AML-193 (cell line): ENCODE measurements around the gene GPA33.

Experiments used
- DNase-seq, 2 experiments: peaks; one replicate each; lab custom pipeline; 2025; lab: John Stamatoyannopoulos, UW

The GPA33 gene

DNA sequence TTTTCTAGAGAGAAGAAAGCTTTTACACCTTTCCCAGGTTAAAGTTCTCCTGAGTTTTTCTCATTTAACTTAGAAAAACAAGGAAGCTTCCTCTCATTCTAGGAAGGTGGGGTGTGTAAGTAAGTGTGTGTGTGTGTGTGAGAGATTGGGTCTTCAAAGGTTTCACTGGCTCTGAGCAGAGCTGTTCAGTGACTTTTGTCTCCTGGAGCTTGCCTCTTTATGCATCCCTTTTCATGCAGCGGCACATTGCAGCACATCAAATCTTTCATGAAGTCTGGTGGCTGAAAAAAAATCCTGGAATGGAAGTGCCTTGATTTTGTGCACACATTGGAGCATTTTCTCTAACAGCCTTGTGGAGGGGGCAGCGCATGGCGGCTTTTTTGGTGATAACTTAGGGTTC, 3.4 kb downstream of the GPA33 start:
- DNase-seq, result no peak

DNA sequence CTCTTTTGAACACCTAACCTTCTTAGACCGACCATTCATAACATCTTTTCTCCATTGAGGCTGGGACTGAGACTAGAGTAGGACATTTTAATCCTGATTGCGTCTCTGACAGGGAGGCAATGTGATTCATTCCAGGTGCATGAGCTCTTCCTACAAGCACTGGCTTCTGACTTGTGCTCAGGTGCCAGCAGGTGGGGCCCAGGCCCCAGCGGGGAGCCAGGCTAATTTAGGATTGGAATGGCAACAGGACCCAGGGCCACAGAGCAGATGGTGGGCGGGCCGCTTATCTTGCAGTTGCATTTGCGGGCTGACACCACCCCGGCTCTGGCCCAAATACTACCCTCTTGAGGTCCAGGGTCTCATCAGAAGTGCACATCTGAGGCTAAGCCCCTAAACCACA, 4.1 kb downstream of the GPA33 start:
- DNase-seq, result no peak

DNA sequence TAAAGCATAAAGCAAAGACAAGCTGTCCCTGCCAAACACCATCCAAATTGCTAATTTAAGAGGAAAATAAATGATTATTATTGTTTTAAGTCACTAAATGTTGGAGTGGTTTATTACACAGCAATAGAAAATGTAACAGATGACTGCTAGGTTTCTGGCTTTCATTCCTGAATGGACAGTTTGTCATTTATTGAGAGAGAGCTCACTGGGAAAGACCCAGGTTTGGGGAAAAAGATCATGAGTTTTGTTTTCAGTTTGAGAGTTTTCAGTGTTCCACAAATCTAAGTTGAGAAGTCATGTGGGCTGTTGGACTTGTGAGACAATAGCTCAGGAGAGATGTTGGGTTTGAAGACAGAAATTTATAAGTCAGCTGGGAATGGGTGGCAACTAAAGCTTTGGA, 5.4 kb downstream of the GPA33 start:
- no peak for DNase-seq

DNA sequence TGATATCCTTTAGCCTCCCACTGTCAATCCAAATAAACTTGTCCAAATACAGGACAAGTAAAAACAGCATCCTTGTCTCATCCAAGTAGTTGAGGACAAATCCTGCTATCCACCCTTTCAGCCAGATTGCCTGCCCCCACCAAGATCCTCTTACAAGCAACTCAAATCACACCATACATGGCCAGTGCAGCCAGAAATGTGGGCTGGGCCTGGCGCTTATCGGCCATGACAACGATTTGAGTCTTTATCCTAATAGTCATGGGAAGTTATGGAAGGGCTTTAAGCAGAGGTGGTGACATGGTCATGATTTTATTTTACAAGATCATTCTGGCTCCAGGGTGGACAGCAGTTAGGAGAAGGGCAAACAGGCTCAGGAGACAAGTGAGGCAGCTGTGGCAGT, 6.3 kb downstream of the GPA33 start:
- no peak for DNase-seq

DNA sequence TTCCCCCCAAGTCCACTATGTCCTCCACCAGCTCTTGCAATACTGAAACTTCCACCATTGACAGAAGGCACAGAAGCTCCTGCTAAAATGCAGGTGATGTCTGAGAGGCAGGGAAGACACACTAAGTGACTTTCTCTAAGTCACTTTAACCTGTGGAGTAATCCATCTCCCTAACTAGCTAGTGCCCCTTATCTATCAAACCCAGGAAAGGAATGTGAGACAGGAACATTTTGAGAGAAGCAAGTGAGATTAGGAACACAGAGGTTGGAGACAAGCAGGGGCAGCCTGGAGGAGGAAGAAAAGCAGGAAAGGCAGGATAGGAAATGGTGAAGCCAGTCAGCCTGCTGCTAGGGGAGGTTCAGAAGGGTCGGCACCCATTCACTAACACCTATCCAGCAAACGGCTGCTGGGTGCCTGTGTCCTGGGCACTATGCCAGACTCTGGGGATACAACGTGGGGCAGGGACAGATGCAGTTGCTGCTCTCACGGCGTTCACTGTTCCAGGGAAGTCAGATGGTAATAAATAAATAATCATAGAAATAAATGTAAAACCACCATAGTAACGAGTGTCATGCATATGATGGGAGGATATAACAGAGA, 7.0 kb downstream of the GPA33 start:
- DNase-seq, result no peak

DNA sequence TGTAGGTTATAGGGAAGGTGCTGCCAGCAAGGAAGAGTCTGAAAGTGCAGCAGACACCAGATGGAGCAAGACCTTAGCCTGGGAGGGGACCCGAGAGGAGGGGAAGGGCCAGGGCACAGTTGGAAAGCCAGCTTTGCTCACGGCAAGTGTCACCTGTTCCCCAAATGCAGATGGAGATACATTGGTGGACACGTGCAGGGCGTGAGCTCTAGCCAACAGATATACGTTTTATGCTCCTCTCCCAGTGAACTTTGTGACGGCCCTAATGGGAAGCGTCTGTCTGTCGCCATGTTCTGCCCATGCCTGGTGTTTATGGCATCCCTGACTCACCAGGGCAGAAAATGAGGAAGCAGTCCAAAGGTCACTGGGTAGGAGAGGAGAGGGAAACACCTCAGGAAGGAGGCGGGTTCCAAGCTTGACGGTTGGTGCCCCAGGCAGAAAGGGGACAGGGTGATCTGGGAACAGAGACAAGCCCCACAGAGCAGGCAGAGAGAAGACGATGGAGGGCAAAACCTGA, 7.6 kb downstream of the GPA33 start:
- DNase-seq, result no peak

DNA sequence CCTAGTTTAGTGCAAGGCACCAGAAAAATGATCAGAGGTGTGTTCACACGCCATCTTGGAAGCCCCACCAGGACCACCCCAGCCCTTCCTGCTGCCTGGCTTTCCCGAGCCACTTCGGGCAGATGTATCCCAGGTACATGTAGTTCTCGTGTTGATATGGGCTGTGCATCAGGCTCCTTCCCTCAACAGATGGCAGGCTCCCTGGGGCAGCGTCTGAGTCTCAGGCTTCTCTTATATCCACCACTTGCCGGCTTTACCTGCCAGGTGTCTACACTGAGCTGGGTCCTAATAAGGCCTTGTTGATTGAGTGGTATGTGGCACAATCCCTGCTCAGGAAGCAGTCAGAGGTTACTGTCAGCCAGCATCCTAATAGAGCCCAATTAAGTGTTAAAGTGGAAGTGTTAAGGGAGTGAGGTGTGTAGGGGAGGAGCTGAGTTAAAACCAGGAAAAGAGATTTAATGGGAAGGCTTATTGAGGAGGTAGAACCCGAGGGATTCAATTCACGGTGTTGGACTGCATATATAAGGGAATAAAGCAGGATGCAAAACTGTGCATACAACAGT, 8.5 kb downstream of the GPA33 start:
- DNase-seq, result no peak

DNA sequence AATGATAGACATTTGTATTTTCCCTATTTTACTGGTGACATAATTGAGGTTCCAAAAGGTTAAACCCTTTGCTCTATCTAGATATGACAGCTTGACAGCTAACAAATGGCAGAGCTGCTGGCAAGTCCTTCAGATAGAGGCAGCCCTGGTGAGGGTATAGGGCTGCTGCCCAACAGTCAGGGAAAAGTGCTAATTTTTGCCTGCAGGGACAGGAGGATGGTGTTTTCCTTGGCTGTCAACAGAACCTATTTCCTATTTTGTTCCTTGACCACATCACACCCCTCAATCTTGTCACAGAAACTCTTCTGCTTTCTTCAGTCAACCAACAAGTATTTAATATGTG, 12.3 kb downstream of the GPA33 start:
- no peak for DNase-seq

DNA sequence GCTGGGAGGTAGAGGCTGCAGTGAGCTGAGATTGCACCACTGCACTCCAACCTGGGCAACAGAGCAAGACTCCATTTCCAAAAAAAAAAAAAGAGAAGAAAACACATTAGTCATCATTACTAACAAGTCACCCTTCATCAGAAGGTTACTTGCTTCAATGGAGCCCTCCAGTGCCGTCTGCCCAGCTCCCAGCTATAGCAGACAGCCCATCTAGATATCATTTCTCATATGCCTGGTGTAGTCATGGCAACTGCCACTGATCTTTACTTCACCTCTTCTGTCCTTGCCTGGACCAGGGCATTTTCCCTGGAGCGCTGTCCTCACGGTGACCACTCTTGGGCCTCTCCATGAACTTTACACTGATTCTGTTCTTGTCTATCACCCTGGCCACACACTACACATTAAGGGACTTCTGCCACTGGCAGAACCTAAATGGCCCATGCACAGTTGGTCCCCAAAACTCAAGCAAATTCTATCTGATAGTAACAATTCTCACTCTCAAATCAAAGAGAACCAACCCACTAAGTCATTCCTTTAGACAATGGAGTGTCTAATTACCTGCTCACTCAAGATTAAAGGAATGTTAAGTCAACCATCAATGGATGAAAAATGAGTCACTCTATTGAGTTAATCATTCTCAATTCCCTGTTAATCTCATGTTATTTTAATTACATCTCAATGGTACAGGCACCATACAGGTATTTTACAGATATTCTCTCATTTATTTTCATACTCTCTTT, 12.9 kb downstream of the GPA33 start:
- DNase-seq, result no peak

DNA sequence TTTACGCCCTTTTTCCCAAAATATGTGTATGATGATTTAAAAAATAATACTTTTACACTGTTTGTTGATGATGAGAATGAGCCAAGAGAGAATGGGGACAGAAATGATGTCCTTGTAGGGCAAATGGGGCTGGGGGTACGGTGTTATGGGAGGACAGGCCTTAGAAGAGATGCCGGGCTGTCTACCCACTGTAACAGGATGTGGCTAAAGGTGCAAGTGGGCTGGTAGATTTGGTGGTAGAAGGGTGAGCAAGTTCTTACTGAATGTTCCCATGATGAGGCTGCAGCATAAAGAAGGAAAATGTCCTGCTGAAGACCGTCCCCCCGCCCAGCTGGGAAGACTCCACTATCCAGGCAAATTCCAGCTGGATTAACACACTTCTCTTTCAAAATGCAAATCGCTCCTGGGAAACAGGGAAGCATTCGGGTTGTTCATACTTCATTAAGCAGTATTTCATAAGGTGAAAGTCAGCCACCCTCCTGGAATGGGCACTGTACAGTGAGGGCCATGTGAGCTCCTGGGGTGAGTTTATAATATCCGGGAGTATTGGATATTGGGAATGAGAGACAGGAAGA, 14.0 kb downstream of the GPA33 start:
- no peak for DNase-seq

DNA sequence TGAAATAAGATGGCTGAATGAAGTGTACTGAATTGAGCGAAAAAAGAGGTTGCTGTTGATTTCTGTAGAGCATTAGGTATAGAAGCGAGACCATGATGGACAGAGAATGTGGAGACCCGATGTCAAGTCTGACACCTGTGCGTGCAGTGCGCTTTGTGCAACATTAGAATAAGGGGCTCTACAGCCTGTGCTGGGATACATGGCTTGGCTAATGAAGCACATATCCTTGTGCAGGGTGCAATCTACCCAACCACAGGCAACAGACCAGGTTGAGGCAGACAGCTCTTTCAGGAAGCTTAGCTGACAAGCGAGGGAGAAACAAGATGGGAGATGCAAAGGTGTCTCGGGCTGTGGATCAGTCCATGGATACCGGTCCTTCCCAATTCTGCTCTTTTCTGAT, 18.9 kb downstream of the GPA33 start:
- no peak for DNase-seq

DNA sequence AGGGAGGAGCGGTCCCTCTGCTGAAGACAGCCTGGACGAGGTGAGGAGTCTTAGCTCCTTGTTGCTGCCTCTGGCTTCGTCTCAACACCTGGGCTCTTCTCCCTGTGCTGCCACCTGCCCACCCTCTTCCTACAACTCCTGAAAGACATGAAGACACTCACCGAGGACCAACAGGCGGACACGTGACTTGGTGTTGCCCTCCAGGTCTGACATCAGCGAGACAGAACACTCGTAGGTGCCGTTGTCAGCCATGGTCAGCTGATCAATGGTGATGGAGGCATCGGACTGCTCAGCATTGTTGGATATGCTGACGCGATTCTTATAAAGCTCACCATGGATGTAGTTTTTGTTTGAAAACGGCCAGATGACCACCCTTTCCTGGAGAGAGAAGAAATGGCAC, 21.4 kb downstream of the GPA33 start:
- DNase-seq, result no peak

DNA sequence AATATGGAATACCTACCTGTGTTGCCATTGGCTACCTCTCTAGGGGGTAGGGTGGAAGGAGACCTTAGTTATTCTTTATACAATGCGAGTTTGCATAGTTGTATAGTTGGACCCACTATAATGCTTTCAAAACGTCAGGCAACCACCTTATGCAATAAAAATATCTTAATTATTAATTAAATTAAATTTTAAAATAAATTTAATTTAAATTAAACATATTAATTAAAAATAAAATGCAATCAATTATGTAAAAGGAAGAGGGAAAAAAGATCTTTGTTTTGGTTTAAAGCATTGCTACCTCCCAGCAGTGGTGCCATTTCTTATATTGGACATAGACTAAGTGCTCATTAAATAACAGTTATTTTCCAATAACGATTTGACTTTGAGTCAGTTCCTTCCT, 22.3 kb downstream of the GPA33 start:
- no peak for DNase-seq

DNA sequence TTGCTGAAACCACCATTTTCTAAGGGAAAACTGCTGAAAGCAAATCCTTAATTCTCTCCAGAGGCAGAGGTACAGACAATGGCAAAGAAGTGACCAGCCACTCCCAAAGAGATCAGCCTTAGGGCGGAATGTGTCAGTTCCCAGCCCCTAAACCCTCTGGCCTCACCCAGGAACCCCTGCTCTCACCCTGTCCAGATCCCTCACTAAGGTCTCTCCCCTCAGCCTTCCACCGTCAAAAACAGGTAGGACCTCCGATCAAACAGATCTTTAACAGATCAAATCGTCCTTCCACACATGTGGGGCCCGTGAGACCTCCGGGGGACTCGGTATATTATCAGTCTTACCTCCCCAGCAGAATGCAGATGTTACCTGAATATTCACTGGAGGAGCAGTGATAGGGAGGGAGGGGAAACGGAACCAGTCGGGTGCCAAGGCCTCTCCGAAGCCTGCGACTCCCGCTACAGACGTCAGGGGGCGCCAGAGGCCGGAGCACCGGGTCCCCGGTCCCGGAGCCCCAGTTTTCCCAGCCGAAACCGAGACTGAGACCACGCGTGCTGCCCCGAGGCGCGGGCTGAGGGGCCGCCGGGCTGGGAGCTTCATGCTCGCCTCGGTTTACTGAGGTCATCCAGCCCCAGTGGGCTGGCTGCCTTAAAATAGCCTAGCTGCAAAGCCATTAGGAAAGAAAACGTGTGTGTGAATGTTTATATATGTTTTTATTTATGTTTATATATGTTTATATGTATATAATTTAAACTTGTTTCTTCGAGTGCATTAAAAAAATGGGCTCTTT, 23.6 kb downstream of the GPA33 start:
- DNase-seq, result peak; percentile 40 to 58

DNA sequence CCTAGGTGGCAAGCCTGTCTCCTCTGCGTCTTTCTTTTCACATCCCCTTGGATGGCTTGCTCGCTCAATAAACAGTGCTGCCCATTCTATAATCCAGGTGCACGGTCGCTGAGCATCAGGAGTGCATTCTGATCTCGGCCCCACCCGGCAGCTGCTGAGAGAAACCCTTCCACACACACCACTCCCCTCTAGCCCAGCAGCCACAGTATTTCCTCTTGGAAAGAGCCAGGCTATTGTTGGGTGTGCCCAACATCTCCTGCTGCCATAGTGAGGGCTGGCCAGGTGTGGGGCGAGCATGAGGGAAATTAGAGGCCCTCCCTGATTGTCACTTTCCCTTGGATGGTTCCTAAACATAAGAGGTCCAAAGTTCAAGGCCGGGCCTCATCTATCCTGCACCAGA, 24.7 kb downstream of the GPA33 start:
- no peak for DNase-seq

DNA sequence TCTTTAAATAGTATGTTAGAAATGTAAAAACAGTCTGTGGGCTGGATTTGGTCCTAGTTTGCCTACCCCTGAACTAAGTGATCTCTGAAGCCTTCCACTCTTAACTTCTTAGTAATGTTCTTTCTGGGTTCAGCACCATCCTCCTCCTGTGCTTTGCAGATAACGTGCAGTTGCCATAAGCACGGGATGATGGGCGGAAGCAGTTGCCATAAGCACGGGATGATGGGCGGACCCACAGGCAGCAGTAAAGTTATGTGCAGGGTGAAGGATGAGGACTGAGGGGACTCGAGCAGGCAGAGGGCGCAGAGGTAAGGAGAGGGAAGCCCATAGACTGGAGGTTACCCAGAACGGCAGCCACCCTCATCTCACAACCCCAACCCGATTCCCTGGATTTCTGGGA, 25.6 kb downstream of the GPA33 start:
- no peak for DNase-seq

DNA sequence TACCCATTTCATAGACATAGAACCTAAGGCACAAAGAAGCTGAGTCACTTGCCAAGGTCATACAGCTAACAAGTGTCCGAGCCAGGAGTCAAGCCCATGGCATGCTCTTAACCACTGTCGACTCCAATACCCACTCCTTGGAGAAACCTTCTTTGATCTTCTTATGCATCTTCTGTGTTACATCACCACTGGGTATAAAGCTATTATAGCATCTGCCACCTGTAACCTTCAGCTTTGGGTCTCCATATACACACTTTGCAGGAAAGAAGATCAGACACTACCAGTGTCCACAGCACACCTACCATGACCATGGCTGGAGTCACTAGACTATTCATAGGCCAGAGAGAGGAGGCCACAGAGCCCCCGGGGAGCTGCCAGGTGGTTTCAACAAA, 29.1 kb downstream of the GPA33 start:
- DNase-seq, result no peak

DNA sequence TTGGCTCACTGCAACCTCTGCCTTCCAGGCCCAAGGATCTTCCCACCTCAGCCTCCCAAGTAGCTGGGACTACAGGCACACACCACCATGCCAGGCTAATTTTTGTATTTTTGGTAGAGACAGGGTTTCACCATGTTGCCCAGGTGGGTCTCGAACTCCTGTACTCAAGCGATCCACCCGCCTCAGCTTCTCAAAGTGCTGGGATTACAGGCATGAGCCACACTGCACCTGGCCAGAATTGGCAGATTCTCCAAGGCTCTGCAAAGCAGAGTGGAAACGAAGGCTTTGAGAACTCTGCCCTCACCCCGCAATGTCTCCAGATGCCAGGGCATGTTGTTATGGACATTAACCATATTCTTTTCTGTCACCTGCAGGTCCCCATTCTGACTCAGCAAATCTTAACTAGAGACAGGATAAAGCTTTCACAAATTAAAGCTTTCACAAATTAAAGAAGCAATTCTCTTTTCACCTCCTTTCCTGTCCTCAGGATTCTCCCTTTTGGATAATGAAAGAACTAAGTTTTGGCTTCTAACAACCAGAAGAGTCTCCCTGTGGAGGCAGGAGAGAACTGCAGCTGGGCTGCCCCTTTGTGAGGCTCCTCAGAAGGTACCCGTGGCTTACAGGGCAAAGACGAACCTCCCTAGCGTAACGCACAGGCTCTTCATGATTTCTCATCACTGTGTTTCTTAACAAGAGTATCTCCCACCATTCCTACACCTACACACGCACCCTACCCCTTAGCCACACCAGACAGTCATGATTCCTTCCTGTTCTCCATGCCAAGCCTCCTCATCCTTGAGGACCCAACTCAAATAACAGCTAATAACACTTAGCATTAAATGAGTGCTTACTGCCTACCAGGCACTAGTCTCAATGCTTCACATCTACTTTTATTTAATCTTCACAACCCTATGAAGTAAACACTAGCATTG, 29.8 kb downstream of the GPA33 start:
- no peak for DNase-seq

DNA sequence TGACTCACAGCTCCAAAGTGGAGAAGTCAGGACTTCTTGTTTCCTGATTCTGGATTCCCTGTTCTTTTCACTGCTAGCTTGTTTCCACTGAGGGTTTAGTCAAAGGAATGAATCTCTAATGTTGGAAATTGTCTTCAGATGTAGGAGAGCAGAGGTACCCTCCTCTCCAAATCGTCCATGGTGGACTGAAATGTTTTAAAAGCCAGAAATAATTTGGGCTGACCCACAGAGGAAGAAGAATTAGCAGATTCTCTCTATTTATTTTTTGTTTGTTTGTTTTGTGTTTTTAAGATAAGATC, 30.4 kb downstream of the GPA33 start:
- DNase-seq, result no peak

DNA sequence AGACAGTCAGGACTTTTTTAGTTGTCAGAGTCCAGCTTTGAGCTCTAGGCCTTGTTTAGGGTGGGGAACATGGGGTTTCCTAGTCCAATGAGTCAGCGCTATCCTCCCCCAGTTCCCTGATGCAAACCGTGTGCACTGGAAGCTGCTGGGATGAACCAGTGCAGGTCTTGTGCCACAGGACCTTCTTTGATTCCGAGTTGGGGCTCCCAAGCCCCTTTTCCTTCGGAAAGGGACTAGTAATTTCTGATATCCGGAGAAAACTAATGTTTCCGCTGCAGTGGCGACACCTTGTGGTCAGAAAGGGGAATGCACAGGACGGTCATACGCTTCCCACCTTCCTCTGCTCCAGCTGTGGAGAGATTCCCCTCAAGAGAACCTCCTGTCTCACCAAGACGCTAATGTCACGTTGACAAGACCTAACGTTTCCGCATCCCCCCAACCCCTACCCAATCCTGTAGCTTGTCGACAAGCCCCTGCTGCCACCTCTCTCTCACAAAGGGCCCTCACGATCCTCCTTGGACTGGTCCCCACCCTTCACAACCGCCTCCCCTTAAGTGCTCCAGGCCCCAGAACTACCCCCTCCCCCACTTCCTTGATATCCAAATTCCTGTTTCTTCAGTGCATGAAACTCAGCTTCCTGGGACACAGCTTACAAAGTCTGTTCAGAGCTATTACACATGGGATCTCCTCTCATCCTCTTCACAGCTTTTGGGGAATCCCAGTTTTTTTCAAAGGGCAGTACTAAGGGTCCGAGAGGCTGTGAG, 30.9 kb downstream of the GPA33 start:
- peak; percentile 54 to 58 for DNase-seq

DNA sequence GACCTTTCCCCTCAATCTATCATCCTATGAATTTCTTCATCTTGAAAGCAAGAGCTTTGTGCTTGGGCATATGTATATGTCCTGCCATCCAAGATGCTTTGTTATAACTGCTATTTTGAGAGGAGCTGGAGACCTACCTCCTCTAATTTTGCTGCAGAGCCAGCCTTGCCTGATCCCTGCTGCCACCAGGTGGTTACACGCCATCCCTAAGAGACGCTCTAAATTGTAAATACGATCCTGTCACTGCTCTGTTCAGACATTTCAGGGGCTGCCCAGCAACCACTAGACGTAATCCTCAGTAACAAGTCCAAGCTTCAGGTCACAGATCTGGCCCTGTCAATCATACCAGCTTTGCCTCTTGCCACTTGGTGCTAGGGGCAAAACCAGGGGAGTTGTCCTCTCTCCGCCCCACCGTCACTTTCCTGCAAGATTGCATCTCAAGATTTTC, 32.9 kb downstream of the GPA33 start:
- peak; percentile 50 to 62 for DNase-seq
